AG10803 (cell line): ENCODE results near the gene COL3A1.

Experiments
- DNase-seq: peaks from one replicate; pipeline ENCODE4 v3.0.0; 2010; ENCODE audit warnings: low read depth
- H3K4me3 ChIP-seq: 2 replicates; pipeline ENCODE4 v1.5.1; 2011; ENCODE audit warnings: mild to moderate bottlenecking, low read length, control low read depth
- CTCF ChIP-seq: conservative IDR thresholded peaks from 2 replicates; pipeline ENCODE4 v1.5.1; 2011; ENCODE audit warnings: mild to moderate bottlenecking, low read length, control low read depth, inconsistent platforms

Gene COL3A1

DNA sequence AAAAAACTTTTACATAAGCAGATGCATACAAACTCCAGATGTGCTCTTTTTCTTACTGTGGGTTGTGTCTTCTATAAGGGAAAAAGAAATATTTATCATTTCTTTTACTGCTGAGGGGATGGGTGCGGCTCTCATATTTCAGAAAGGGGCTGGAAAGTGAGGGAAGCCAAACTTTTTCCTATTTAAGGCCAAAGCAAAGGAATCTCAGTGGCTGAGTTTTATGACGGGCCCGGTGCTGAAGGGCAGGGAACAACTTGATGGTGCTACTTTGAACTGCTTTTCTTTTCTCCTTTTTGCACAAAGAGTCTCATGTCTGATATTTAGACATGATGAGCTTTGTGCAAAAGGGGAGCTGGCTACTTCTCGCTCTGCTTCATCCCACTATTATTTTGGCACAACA, at the start of gene COL3A1:
Gene COL3A1, plus strand, starts transcription at position 210 of the 400 bp plus-strand sequence. Its CDS starts 117 bp downstream, at position 327.
- H3K4me3 ChIP-seq: peak within 1 kb of the TSS; percentile 80

GRCh38 chr2:188928643-188929042, 45.5 kb upstream of the COL3A1 start:
- no peak overlapping the region for H3K4me3 ChIP-seq
- TF ChIP-seq CTCF: no peak
- DNase-seq: no peak

More for the DNA sequence above, at the start of gene COL3A1:
- DNase-seq: peak; percentile 81
- TF ChIP-seq CTCF: no peak

GRCh38 chr2:188931361-188931760, 42.8 kb upstream of the COL3A1 start:
- peak; percentile 61 for DNase-seq
- H3K4me3 ChIP-seq: no peak overlapping the region
- no peak for TF ChIP-seq CTCF

- TF ChIP-seq CTCF: no peak
- DNase-seq: peak; percentile 84
- H3K4me3 ChIP-seq: no peak overlapping the region
Measured at GRCh38 chr2:188937228-188938220, 36.6 kb upstream of the COL3A1 start.

DNA sequence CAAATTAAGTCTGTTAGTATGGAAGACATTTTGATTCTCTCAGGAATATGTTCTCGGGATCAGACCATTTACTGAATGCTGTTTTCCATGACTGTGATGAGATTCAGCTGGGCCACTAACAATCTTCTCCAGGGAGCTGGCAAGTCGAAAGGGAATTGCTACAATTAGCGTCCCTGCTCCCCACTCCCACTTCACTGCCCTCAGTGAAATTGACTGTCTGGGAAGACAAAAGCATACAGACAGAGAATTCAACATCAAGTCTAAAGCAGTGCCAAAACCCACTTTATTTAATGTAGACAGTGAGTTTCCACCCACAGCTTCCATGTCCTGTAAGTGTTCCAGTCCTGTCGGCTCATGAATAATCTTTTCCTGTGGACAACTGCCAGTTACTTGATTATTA, 34.0 kb upstream of the COL3A1 start:
- TF ChIP-seq CTCF: no peak
- DNase-seq: peak; percentile 9
- H3K4me3 ChIP-seq: no peak overlapping the region

GRCh38 chr2:188944442-188944841, 29.7 kb upstream of the COL3A1 start:
- no peak for DNase-seq

More at GRCh38 chr2:188944442-188944841, 29.7 kb upstream of the COL3A1 start:
- no peak overlapping the region for H3K4me3 ChIP-seq
- no peak for TF ChIP-seq CTCF
